ENCODE data around the gene ATG5.

DNA sequence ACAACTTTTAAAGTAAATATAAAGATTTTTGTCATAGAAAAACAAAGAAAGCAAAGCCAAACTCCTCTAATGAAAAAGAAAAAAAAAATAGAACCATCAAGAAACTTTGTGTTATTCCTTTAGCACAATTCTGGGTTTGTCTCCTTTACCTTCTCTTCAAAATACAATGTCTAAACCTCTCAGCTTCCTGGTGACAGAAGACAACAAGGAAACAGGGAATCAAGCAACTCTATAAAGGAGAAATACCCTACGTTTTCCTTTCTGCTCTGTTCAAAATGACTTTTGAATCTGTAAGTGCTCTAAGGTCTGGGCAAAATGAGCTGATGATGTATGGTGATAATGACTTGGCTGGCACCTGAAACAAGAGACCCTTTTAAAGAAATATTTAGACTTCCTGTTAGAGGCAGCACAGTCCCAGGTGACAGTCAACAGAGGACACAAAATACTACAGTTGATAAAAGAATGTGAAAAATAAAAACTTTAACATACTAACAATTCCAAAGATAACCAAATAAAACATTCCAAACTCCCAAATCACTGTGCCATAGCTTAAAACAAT is 138.1 kb downstream of the ATG5 start:
- TF ChIP-seq, protein P1, sequence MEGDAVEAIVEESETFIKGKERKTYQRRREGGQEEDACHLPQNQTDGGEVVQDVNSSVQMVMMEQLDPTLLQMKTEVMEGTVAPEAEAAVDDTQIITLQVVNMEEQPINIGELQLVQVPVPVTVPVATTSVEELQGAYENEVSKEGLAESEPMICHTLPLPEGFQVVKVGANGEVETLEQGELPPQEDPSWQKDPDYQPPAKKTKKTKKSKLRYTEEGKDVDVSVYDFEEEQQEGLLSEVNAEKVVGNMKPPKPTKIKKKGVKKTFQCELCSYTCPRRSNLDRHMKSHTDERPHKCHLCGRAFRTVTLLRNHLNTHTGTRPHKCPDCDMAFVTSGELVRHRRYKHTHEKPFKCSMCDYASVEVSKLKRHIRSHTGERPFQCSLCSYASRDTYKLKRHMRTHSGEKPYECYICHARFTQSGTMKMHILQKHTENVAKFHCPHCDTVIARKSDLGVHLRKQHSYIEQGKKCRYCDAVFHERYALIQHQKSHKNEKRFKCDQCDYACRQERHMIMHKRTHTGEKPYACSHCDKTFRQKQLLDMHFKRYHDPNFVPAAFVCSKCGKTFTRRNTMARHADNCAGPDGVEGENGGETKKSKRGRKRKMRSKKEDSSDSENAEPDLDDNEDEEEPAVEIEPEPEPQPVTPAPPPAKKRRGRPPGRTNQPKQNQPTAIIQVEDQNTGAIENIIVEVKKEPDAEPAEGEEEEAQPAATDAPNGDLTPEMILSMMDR (IDR thresholded peaks at IDR 0.05; ENCODE audit: insufficient read depth, low read length, poor library complexity, severe bottlenecking): no peak
- no peak for TF ChIP-seq EZH2phosphoT487 (conservative IDR thresholded peaks at IDR 0.05; ENCODE audit: low read length)

All from SU-DHL-6 (cell line).